ENCODE measurements around the gene PARN. TPM values are rescaled to one million over a fixed set of nuclear protein-coding genes. Genes with fewer than 3 reads are reported as not detected.

Gene PARN
- total RNA-seq, 1 experiment from 2014 or later, result 37.7 TPM

GRCh38 chr16:14649816-14650215 lies 19.8 kb upstream of the PARN start (continued):
- TF ChIP-seq PREB (CRISPR knock-in tag; IDR thresholded peaks at IDR 0.05; ENCODE audit: borderline replicate concordance), result no peak
- no peak for TF ChIP-seq CBFB (CRISPR knock-in tag; IDR thresholded peaks at IDR 0.05; ENCODE audit: low read depth)
- TF ChIP-seq EMX1 (CRISPR knock-in tag; IDR thresholded peaks at IDR 0.05), result no peak
- TF ChIP-seq ZNF219 (CRISPR knock-in tag; IDR thresholded peaks at IDR 0.05; ENCODE audit: borderline replicate concordance), result no peak
- TF ChIP-seq ZNF532 (CRISPR knock-in tag; IDR thresholded peaks at IDR 0.05; ENCODE audit: borderline replicate concordance), result no peak
- no peak for TF ChIP-seq JUN (CRISPR knock-in tag; IDR thresholded peaks at IDR 0.05)
- TF ChIP-seq HMGA2 (CRISPR knock-in tag; IDR thresholded peaks at IDR 0.05), result no peak

- ATAC-seq, result peak; percentile 73
- peaks cover 36% of the 10 kb centered on the region for H3K36me3 Mint-ChIP-seq
Measured at GRCh38 chr16:14641926-14642325, 11.9 kb upstream of the PARN start.

More at GRCh38 chr16:14641926-14642325, 11.9 kb upstream of the PARN start:
- TF ChIP-seq ZNF416 (CRISPR knock-in tag; IDR thresholded peaks at IDR 0.05) (no peak), NFE2L1 (CRISPR knock-in tag; IDR thresholded peaks at IDR 0.05) (no peak), HMGA2 (CRISPR knock-in tag; IDR thresholded peaks at IDR 0.05) (no peak), ZNF281 (CRISPR knock-in tag; IDR thresholded peaks at IDR 0.05) (no peak)
- TF ChIP-seq, protein P1, sequence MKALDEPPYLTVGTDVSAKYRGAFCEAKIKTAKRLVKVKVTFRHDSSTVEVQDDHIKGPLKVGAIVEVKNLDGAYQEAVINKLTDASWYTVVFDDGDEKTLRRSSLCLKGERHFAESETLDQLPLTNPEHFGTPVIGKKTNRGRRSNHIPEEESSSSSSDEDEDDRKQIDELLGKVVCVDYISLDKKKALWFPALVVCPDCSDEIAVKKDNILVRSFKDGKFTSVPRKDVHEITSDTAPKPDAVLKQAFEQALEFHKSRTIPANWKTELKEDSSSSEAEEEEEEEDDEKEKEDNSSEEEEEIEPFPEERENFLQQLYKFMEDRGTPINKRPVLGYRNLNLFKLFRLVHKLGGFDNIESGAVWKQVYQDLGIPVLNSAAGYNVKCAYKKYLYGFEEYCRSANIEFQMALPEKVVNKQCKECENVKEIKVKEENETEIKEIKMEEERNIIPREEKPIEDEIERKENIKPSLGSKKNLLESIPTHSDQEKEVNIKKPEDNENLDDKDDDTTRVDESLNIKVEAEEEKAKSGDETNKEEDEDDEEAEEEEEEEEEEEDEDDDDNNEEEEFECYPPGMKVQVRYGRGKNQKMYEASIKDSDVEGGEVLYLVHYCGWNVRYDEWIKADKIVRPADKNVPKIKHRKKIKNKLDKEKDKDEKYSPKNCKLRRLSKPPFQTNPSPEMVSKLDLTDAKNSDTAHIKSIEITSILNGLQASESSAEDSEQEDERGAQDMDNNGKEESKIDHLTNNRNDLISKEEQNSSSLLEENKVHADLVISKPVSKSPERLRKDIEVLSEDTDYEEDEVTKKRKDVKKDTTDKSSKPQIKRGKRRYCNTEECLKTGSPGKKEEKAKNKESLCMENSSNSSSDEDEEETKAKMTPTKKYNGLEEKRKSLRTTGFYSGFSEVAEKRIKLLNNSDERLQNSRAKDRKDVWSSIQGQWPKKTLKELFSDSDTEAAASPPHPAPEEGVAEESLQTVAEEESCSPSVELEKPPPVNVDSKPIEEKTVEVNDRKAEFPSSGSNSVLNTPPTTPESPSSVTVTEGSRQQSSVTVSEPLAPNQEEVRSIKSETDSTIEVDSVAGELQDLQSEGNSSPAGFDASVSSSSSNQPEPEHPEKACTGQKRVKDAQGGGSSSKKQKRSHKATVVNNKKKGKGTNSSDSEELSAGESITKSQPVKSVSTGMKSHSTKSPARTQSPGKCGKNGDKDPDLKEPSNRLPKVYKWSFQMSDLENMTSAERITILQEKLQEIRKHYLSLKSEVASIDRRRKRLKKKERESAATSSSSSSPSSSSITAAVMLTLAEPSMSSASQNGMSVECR (CRISPR knock-in tag; IDR thresholded peaks at IDR 0.05; ENCODE audit: borderline replicate concordance), result no peak
- DNase-seq (ENCODE audit: low spot score), result no peak
- no peaks in the 10 kb centered on the region for H3K9me3 Mint-ChIP-seq
- POLR2A ChIA-PET, result interaction anchor here (0.8 kb wide), 1 partner anchor 138 kb away, joined by 6 read pairs; no protein-coding TSS in a partner anchor
- peak overlapping the region; percentile 78 for H3K27ac Mint-ChIP-seq
- H3K27me3 Mint-ChIP-seq (ENCODE audit: low read depth), result no peaks in the 10 kb centered on the region
- peaks cover 31% of the 10 kb centered on the region for H3K4me1 Mint-ChIP-seq
- CTCF ChIA-PET, result interaction anchor here (0.8 kb wide), 1 partner anchor 13 kb away, joined by 3 read pairs; no protein-coding TSS in a partner anchor
- no peak overlapping the region for H3K4me3 Mint-ChIP-seq

All from WTC11 (cell line).